Measurements from ENCODE around the gene SELENOP.
A peak's percentile ranks its signal among the peaks of the same experiment; 100 is the strongest.
"Not testable (repeated sequence)": the region's sequence is repeated elsewhere in the genome, so short reads cannot be mapped to it uniquely, and the experiment has no call there.

SELENOP gene

DNA sequence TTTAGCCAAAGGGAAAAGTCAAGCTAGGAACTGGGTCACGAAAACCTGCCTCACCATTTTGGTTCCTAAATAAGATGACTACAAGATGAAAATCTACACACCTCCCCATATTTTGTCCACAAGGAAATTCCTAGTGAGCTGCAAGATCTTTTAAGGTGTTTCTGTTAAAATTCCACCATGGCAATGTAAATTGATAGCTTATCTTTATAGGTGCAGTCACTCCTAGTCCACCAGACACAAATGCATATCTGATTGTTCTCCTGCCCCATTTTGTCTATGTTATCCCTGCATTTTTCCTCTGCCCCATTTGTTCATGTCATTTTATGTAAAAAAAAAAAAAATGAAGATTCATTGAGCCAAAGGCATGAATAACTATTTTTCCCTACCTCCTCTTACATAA is 41.1 kb upstream of the SELENOP start:
- Histone ChIP-seq H3K9me3 (ENCODE audit: control extremely low read depth in 1 of 5, control insufficient read depth in 4 of 5, insufficient read depth in 2 of 5, low read depth in 1 of 5, low read length in 4 of 5) (peaks cover 0 to 3% (median 0%) of the 10 kb centered on the region in 5 experiments), H3K27ac (ENCODE audit: insufficient read depth in 1 of 2, low read depth in 1 of 2, low read length in 2 of 2, poor library complexity in 1 of 2, severe bottlenecking in 2 of 2) (no peak overlapping the region), H3K27me3 (replicated peaks in 2 of 5; ENCODE audit: control insufficient read depth in 4 of 5, insufficient read depth in 5 of 5, low read length in 4 of 5) (no peaks in the 10 kb centered on the region), H3K36me3 (ENCODE audit: control insufficient read depth in 4 of 4, insufficient read depth in 4 of 4, low read length in 3 of 4) (no peaks in the 10 kb centered on the region), H3K4me1 (ENCODE audit: control extremely low read depth in 1 of 4, control insufficient read depth in 4 of 4, insufficient read depth in 4 of 4, low read length in 3 of 4) (no peaks in the 10 kb centered on the region), H3K4me3 (ENCODE audit: control insufficient read depth in 1 of 7, extremely low read depth in 1 of 7, insufficient read depth in 4 of 7, low read depth in 2 of 7, low read length in 6 of 7) (no peak overlapping the region)
- 100% methylated on average over 1 of the region's 1 CpG for WGBS (ENCODE audit: insufficient coverage)
- POLR2A ChIA-PET: no interaction called here
- CTCF ChIA-PET: no interaction called here
- no peak for DNase-seq

DNA sequence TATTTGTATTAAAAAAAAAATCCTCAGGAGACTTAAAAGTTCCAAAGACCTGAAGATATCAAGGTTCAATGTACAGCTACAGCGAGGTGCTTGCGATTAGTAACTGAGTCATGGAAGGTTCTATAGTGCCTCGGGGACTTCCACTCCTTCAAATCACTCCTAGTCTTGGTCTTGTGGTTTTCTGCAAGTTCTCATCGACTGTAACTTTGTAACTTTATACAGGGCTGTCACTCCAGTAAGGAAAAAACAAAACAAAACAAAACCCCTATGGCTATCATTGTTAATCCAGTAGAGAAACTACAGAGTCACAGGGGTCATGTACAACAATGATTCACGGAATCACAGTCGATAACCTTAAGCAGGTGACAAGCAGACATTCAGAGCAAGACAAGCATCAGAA is 39.8 kb upstream of the SELENOP start:
- Histone ChIP-seq H3K9me3 (ENCODE audit: control extremely low read depth in 1 of 5, control insufficient read depth in 4 of 5, insufficient read depth in 2 of 5, low read depth in 1 of 5, low read length in 4 of 5) (peaks cover 0 to 3% (median 0%) of the 10 kb centered on the region in 5 experiments), H3K4me1 (ENCODE audit: control extremely low read depth in 1 of 4, control insufficient read depth in 4 of 4, insufficient read depth in 4 of 4, low read length in 3 of 4) (no peaks in the 10 kb centered on the region), H3K36me3 (ENCODE audit: control insufficient read depth in 4 of 4, insufficient read depth in 4 of 4, low read length in 3 of 4) (no peaks in the 10 kb centered on the region), H3K4me3 (ENCODE audit: control insufficient read depth in 1 of 7, extremely low read depth in 1 of 7, insufficient read depth in 4 of 7, low read depth in 2 of 7, low read length in 6 of 7) (no peak overlapping the region), H3K27me3 (replicated peaks in 2 of 5; ENCODE audit: control insufficient read depth in 4 of 5, insufficient read depth in 5 of 5, low read length in 4 of 5) (no peaks in the 10 kb centered on the region), H3K27ac (ENCODE audit: insufficient read depth in 1 of 2, low read depth in 1 of 2, low read length in 2 of 2, poor library complexity in 1 of 2, severe bottlenecking in 2 of 2) (no peak overlapping the region)
- 96% methylated on average over 4 of the region's 6 CpGs for WGBS (ENCODE audit: insufficient coverage)
- DNase-seq: no peak
- CTCF ChIA-PET: interaction anchor here (0.8 kb wide), 1 partner anchor 22 kb away, joined by 4 read pairs; no protein-coding TSS in a partner anchor
- POLR2A ChIA-PET: no interaction called here

DNA sequence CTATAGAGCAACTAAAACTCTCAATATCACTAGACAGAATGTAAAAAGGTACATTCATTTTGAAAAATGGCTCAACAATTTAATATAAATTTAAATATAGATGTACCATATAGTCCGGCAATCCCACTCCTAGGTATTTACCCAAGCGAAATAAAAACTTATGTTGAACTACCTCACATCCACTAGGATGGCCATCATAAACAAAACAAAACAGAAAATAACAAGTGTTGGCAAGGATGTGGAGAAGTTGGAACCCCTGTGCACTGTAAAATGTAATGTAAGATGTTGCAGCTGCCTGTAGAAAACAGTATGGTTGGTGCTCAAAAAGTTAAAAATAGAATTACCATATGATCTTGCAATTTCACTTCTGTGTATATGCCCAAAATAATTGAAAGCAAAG is 36.9 kb upstream of the SELENOP start:
- H3K4me1 ChIP-seq (ENCODE audit: control extremely low read depth in 1 of 4, control insufficient read depth in 4 of 4, insufficient read depth in 4 of 4, low read length in 3 of 4): no peaks in the 10 kb centered on the region
- no CpG with 5 or more reads among the region's 2 CpGs for WGBS (ENCODE audit: insufficient coverage)
- peaks cover 0 to 3% (median 2%) of the 10 kb centered on the region in 5 experiments for H3K9me3 ChIP-seq (ENCODE audit: control extremely low read depth in 1 of 5, control insufficient read depth in 4 of 5, insufficient read depth in 2 of 5, low read depth in 1 of 5, low read length in 4 of 5)
- no peak for DNase-seq
- no peak overlapping the region for H3K4me3 ChIP-seq (ENCODE audit: control insufficient read depth in 1 of 7, extremely low read depth in 1 of 7, insufficient read depth in 4 of 7, low read depth in 2 of 7, low read length in 6 of 7)
- ChIA-PET POLR2A (no interaction called here), CTCF (no interaction called here)
- no peaks in the 10 kb centered on the region for H3K27me3 ChIP-seq (replicated peaks in 2 of 5; ENCODE audit: control insufficient read depth in 4 of 5, insufficient read depth in 5 of 5, low read length in 4 of 5)
- no peaks in the 10 kb centered on the region for H3K36me3 ChIP-seq (ENCODE audit: control insufficient read depth in 4 of 4, insufficient read depth in 4 of 4, low read length in 3 of 4)
- no peak overlapping the region for H3K27ac ChIP-seq (ENCODE audit: insufficient read depth in 1 of 2, low read depth in 1 of 2, low read length in 2 of 2, poor library complexity in 1 of 2, severe bottlenecking in 2 of 2)

DNA sequence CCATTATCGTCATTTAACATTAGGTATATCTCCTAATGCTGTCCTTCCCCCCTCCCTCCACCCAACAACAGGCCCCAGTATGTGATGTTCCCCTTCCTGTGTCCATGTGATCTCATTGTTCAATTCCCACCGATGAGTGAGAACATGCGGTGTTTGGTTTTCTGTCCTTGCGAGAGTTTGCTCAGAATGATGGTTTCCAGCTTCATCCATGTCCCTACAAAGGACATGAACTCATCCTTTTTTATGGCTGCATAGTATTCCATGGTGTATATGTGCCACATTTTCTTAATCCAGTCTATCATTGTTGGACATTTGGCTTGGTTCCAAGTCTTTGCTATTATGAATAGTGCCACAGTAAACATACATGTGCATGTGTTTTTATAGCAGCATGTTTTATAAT is 32.7 kb upstream of the SELENOP start:
- H3K27ac ChIP-seq (ENCODE audit: insufficient read depth in 1 of 2, low read depth in 1 of 2, low read length in 2 of 2, poor library complexity in 1 of 2, severe bottlenecking in 2 of 2); POLR2A ChIA-PET; H3K4me3 ChIP-seq (ENCODE audit: control insufficient read depth in 1 of 7, extremely low read depth in 1 of 7, insufficient read depth in 4 of 7, low read depth in 2 of 7, low read length in 6 of 7); DNase-seq; H3K36me3 ChIP-seq (ENCODE audit: control insufficient read depth in 4 of 4, insufficient read depth in 4 of 4, low read length in 3 of 4); CTCF ChIA-PET; H3K27me3 ChIP-seq (replicated peaks in 2 of 5; ENCODE audit: control insufficient read depth in 4 of 5, insufficient read depth in 5 of 5, low read length in 4 of 5): not testable (repeated sequence)
- Histone ChIP-seq H3K4me1 (ENCODE audit: control extremely low read depth in 1 of 4, control insufficient read depth in 4 of 4, insufficient read depth in 4 of 4, low read length in 3 of 4) (peaks cover 0 to 16% (median 9%) of the 10 kb centered on the region in 4 experiments), H3K9me3 (ENCODE audit: control extremely low read depth in 1 of 5, control insufficient read depth in 4 of 5, insufficient read depth in 2 of 5, low read depth in 1 of 5, low read length in 4 of 5) (peaks cover 0 to 11% (median 1%) of the 10 kb centered on the region in 5 experiments)
- WGBS (ENCODE audit: insufficient coverage): 80% methylated on average over 1 of the region's 4 CpGs

DNA sequence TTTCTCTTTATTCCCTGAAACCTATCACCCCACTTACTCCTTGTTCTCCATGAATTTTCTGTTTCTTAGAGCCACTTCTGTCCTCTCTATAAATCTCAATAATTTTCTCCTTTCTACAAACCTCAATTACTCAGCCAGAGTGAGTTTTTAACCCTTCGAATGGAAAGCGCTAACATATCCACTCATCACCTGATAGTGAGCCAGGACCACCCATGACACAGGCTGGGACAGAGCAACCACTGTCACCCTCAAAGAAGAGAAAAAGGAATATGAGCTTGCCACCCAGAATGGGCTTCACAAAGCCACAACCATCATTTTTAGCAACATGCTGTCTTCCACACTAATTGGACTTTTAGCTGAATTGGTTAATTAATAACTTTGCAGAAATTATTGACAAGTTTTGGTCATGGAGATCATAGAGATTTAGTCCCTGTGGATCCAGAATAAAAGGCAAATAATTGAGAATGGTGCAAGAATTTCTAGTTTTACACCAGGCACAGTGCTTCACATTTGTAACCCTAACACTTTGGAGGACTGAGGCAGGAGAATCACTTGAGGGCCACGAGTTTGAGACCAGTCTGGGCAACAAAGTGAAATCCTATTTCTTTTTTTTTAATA is 32.1 kb upstream of the SELENOP start:
- Histone ChIP-seq H3K9me3 (ENCODE audit: control extremely low read depth in 1 of 5, control insufficient read depth in 4 of 5, insufficient read depth in 2 of 5, low read depth in 1 of 5, low read length in 4 of 5) (peaks cover 0 to 11% (median 1%) of the 10 kb centered on the region in 5 experiments), H3K27ac (ENCODE audit: insufficient read depth in 1 of 2, low read depth in 1 of 2, low read length in 2 of 2, poor library complexity in 1 of 2, severe bottlenecking in 2 of 2) (no peak overlapping the region), H3K27me3 (replicated peaks in 2 of 5; ENCODE audit: control insufficient read depth in 4 of 5, insufficient read depth in 5 of 5, low read length in 4 of 5) (no peaks in the 10 kb centered on the region), H3K4me1 (ENCODE audit: control extremely low read depth in 1 of 4, control insufficient read depth in 4 of 4, insufficient read depth in 4 of 4, low read length in 3 of 4) (peaks cover 0 to 16% (median 9%) of the 10 kb centered on the region in 4 experiments), H3K36me3 (ENCODE audit: control insufficient read depth in 4 of 4, insufficient read depth in 4 of 4, low read length in 3 of 4) (no peaks in the 10 kb centered on the region), H3K4me3 (ENCODE audit: control insufficient read depth in 1 of 7, extremely low read depth in 1 of 7, insufficient read depth in 4 of 7, low read depth in 2 of 7, low read length in 6 of 7) (no peak overlapping the region)
- CTCF ChIA-PET: no interaction called here
- no CpG with 5 or more reads among the region's 3 CpGs for WGBS (ENCODE audit: insufficient coverage)
- DNase-seq: no peak
- POLR2A ChIA-PET: no interaction called here

DNA sequence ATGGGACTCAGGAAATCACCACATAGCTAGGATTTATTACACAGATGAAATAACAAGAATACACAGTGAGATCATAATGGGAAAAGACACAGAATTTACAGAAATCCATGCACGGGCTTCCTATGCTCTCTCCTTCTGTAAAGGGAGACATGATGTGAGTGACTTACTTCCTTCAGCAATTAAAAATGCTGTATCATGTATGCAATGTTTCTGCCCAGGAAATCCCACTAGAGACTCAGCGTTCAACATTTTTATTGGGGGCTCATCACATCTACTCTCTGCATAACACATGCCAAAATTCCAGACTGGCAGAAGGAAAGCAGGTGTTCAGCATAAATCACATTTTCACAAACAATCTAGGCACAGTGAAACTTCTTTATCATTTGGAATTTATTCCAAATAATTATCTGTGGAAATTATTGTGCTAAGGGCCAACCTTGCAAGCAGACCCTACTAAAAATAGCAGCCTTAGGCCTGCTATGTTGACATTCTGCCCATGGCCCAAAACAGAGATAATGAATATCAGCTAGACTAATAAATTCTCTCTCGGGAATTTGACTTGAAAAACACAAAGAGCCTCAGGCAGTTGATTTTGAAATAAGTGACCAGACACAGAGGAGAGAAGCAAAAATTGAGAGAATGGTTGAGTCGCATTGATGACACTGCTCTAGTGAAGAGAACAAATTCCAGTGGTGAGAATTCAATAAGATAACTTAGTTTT is 31.4 kb upstream of the SELENOP start:
- Histone ChIP-seq H3K27me3 (replicated peaks in 2 of 5; ENCODE audit: control insufficient read depth in 4 of 5, insufficient read depth in 5 of 5, low read length in 4 of 5) (no peaks in the 10 kb centered on the region), H3K4me1 (ENCODE audit: control extremely low read depth in 1 of 4, control insufficient read depth in 4 of 4, insufficient read depth in 4 of 4, low read length in 3 of 4) (peaks cover 0 to 16% (median 9%) of the 10 kb centered on the region in 4 experiments), H3K27ac (ENCODE audit: insufficient read depth in 1 of 2, low read depth in 1 of 2, low read length in 2 of 2, poor library complexity in 1 of 2, severe bottlenecking in 2 of 2) (no peak overlapping the region), H3K4me3 (ENCODE audit: control insufficient read depth in 1 of 7, extremely low read depth in 1 of 7, insufficient read depth in 4 of 7, low read depth in 2 of 7, low read length in 6 of 7) (no peak overlapping the region), H3K9me3 (ENCODE audit: control extremely low read depth in 1 of 5, control insufficient read depth in 4 of 5, insufficient read depth in 2 of 5, low read depth in 1 of 5, low read length in 4 of 5) (peaks cover 0 to 11% (median 1%) of the 10 kb centered on the region in 5 experiments), H3K36me3 (ENCODE audit: control insufficient read depth in 4 of 4, insufficient read depth in 4 of 4, low read length in 3 of 4) (no peaks in the 10 kb centered on the region)
- ChIA-PET POLR2A (no interaction called here), CTCF (no interaction called here)
- WGBS (ENCODE audit: insufficient coverage): 100% methylated on average over 3 of the region's 4 CpGs
- no peak for DNase-seq

DNA sequence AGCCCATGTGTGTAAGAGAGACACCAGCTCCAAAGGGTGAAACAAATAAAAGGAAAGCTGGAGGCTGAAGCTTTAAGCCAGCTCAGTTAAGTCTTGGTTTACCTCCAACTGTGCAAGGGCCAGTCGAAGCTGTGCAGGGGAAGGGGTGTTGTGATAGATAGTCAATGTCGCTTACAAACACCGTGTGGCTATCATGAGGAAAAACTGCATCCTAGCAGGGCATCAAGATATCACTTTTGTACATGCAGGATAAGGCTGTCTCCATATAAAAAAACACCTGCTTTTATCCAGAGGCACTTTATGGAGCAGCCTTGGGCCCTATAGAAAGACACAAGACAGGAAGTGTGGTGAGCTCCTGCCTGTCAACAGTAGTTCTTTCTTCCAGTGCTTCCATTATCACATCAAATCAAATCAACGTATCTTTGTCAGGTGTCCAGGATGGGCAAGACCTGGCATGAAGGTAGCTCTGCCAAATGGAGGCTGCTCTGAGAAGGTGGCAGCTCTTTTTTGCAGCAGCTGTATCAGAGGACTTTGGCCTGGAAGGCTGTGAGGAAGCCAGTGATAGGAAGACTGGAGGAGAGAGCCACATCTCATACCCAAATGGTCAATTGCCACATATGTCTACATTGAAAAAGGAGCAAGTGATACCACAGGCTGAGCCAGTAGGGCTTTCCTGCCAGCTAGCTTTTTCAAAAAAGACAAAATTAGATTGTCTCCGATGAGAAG is 29.3 kb upstream of the SELENOP start:
- WGBS (ENCODE audit: insufficient coverage): 84% methylated on average over 2 of the region's 5 CpGs
- peaks cover 0 to 16% (median 9%) of the 10 kb centered on the region in 4 experiments for H3K4me1 ChIP-seq (ENCODE audit: control extremely low read depth in 1 of 4, control insufficient read depth in 4 of 4, insufficient read depth in 4 of 4, low read length in 3 of 4)
- peak overlapping the region in 1 of 7 experiments; percentile 41 for H3K4me3 ChIP-seq (ENCODE audit: control insufficient read depth in 1 of 7, extremely low read depth in 1 of 7, insufficient read depth in 4 of 7, low read depth in 2 of 7, low read length in 6 of 7)
- ChIA-PET POLR2A (interaction anchor here (0.6 kb wide), 1 partner anchor 25 kb away, joined by 4 read pairs; no protein-coding TSS in a partner anchor), CTCF (interaction anchor here (0.7 to 1.5 kb wide), 4 partner anchors 15 to 68 kb away, joined by 3 to 5 read pairs (median 4); no protein-coding TSS in a partner anchor)
- DNase-seq: no peak
- no peaks in the 10 kb centered on the region for H3K36me3 ChIP-seq (ENCODE audit: control insufficient read depth in 4 of 4, insufficient read depth in 4 of 4, low read length in 3 of 4)
- H3K27ac ChIP-seq (ENCODE audit: insufficient read depth in 1 of 2, low read depth in 1 of 2, low read length in 2 of 2, poor library complexity in 1 of 2, severe bottlenecking in 2 of 2): peak overlapping the region in 1 of 2 experiments; percentile 36
- no peaks in the 10 kb centered on the region for H3K27me3 ChIP-seq (replicated peaks in 2 of 5; ENCODE audit: control insufficient read depth in 4 of 5, insufficient read depth in 5 of 5, low read length in 4 of 5)
- H3K9me3 ChIP-seq (ENCODE audit: control extremely low read depth in 1 of 5, control insufficient read depth in 4 of 5, insufficient read depth in 2 of 5, low read depth in 1 of 5, low read length in 4 of 5): peaks cover 0 to 11% (median 1%) of the 10 kb centered on the region in 5 experiments
